Activated naive CD4-positive, alpha-beta T cell treated with anti-CD3 and anti-CD28 coated beads, Interleukin-2, amount 50 U/mL, for 16 hours (primary cell): ENCODE results near the gene ACADM.
"Not testable (repeated sequence)": the region's sequence is repeated elsewhere in the genome, so short reads cannot be mapped to it uniquely, and the experiment has no call there.

Experiments used
- DNase-seq: peaks from one replicate; pipeline ENCODE4 v3.0.0-alpha.2; 2020

ACADM gene

DNA sequence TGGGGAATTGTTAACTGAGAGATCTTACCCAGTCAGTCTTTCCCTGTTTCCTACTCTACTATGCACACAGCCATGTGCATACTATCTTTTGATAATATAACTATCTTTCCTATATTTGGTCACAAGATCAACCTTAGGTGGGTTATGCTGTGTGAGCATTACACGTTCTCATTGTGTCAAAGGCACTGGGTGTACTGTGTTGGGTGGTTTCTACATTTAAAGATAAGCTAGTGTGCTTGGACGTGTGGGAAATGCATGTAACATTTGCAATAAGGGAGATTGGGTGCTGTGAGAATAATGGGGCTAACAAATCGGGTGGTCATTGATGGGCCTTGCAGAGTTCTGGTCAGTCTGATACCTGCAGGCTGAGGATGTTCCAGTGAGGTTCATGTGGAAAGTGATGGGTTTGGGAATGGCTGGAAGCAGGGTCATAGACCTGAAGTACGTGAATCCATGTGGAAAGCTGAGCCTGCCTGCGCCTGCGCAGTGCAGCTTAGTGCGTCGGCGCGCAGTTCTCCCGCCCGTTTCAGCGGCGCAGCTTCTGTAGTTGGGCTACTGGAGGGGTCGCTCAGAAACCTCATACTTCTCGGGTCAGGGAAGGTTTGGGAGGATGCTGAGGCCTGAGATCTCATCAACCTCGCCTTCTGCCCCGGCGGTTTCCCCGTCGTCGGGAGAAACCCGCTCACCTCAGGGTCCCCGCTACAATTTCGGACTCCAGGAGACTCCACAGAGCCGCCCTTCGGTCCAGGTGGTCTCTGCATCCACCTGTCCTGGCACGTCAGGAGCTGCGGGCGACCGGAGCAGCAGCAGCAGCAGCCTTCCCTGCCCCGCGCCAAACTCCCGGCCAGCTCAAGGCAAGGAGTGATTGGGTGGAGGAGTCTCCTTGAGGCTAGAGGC, 72.1 kb downstream of the ACADM start, which contains the start of gene MSH4:
Gene MSH4 (plus strand): TSS at position 507 of the 897 bp plus-strand sequence. CDS start 104 bp downstream, at position 611.
- DNase-seq: peak; percentile 29

DNA sequence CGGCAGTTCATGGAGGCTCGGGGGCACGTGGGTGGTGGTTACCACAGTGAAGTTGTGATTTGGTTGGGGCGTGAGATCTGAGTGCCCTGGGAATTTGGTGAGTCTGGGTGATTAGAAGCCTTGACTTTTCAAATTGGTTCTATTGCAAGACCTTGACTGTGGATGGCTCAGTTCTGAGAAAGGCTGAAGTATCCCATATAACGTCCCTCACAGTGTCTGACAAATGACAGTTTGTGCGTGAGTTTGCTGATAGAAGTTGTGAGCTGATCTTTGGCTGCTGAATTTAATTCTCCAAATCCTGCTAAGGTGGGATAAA, 72.7 kb downstream of the ACADM start:
- DNase-seq: no peak

DNA sequence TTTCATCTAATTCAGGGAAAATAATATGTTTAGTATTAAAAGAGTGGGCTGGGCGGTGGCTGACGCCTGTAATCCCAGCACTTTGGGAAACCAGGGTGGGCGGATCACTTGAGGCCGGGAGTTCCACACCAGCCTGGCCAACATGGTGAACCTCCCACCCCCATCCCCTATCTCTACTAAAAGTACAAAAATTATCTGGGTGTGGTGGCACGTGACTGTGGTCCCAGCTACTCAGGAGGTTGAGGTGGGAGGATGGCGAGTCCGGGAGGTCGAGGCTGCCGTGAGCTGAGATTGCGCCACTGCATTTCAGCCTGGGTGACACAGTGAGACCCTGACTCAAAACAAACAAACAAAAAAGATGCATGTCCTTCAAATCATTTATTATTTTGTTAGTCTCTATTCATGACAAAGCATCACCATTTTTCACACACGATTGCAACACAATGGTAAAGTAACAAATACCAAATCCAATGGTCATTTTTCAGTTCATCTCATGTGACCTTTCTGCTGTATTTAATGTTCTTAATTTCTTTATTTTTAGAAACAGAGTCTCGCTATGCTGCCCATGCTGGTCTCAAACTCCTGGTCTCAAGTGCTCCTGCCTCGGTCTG, 73.2 kb downstream of the ACADM start:
- DNase-seq: no peak

- DNase-seq: not testable (repeated sequence)
Observed at GRCh38 chr1:75801480-75801879, 77.0 kb downstream of the ACADM start.

DNA sequence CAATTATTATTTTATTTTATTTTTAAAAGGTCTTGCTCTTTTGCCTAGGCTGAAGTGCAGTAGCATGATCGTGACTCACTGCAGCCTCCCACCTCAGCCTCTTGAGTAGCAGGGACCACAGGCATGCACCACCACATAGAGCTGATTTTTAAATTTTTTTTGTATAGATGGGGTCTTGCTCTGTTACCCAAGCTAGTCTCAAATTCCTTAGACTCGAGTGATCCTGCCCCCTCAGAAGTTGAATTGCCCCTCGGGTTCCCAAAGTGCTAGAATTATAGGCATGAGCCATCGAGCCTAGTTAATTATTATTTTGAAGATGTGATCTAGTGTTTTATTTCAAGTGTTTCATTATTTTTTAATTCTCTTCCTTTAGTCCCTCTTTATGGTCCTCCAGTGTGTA, 84.4 kb downstream of the ACADM start:
- DNase-seq: no peak

DNA sequence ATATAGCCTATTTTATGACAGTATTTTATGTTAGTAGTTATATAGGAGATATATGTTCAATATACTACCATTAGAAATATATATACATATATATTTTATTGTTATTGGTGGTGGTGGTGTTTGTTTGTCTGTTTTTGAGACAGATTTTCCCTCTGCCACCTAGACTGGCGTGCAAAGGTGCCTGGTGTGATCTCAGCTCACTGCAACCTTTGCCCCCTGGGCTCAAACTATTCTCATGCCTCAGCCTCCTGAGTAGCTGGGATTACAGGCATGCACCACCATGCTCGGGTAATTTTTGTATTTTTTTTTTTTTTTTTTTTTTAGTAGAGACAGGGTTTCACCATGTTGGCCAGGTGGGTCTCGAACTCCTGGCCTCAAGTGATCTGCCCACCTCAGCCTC, 85.6 kb downstream of the ACADM start:
- DNase-seq: not testable (repeated sequence)

GRCh38 chr1:75811211-75811981, 86.9 kb downstream of the ACADM start:
- no peak for DNase-seq

- no peak for DNase-seq
Observed at GRCh38 chr1:75812065-75812464, 87.6 kb downstream of the ACADM start.
